NCI-H1694 treated with DMSO at 0.1 percent for 48 hours (cell line): ENCODE results near the gene POLR2E.

Experiments used
- DNase-seq: peaks from one replicate; lab custom pipeline; 2025; lab: John Stamatoyannopoulos, UW

The POLR2E gene

GRCh38 chr19:1079566-1080111 is 15.5 kb downstream of the POLR2E start:
- no peak for DNase-seq

GRCh38 chr19:1076951-1077350 is 18.2 kb downstream of the POLR2E start:
- peak; percentile 38 for DNase-seq

GRCh38 chr19:1076046-1076386 is 19.2 kb downstream of the POLR2E start:
- no peak for DNase-seq

- peak; percentile 75 for DNase-seq
Measured at GRCh38 chr19:1074544-1075283, 20.5 kb downstream of the POLR2E start.

GRCh38 chr19:1073956-1074517 is 21.1 kb downstream of the POLR2E start:
- DNase-seq = no peak

GRCh38 chr19:1073063-1073955 is 21.9 kb downstream of the POLR2E start:
- no peak for DNase-seq

- DNase-seq = no peak
Measured at GRCh38 chr19:1072371-1073015, 22.7 kb downstream of the POLR2E start.

- DNase-seq = no peak
Measured at GRCh38 chr19:1070931-1071791, 24.0 kb downstream of the POLR2E start.

GRCh38 chr19:1070576-1070930 is 24.6 kb downstream of the POLR2E start:
- DNase-seq = peak; percentile 7

GRCh38 chr19:1069009-1069779 is 26.0 kb downstream of the POLR2E start:
- peak; percentile 5 for DNase-seq

GRCh38 chr19:1068009-1069001 is 26.9 kb downstream of the POLR2E start:
- DNase-seq = no peak

GRCh38 chr19:1067341-1067957 is 27.7 kb downstream of the POLR2E start:
- no peak for DNase-seq

GRCh38 chr19:1066748-1067340 is 28.3 kb downstream of the POLR2E start, which contains the start of gene ARHGAP45:
Gene ARHGAP45 (plus strand): TSS chr19:1067167. CDS start chr19:1067406, 239 bp downstream.
- DNase-seq = no peak

- DNase-seq = no peak
Measured at GRCh38 chr19:1066251-1066747, 28.9 kb downstream of the POLR2E start.

GRCh38 chr19:1065606-1066109 is 29.5 kb downstream of the POLR2E start:
- no peak for DNase-seq

- peak; percentile 9 for DNase-seq
Measured at GRCh38 chr19:1064661-1065605, 30.2 kb downstream of the POLR2E start.
